ENCODE results near the gene BSDC1.

- no peak for TF ChIP-seq POLR2AphosphoS5 (IDR thresholded peaks at IDR 0.05)
- TF ChIP-seq CTCF (IDR thresholded peaks at IDR 0.05), result no peak
- TF ChIP-seq POLR2A (IDR thresholded peaks at IDR 0.05), result no peak
- TF ChIP-seq EP300 (IDR thresholded peaks at IDR 0.05), result no peak
Observed at GRCh38 chr1:32342704-32343103, 51.5 kb downstream of the BSDC1 start.
